GM10847 (cell line): ENCODE data around the gene FECH.

ENCODE experiments used
- POLR2A ChIP-seq: IDR thresholded peaks from 2 replicates; pipeline ENCODE4 v1.6.1; 2011; ENCODE audit not compliant: insufficient read length; ENCODE audit errors: extremely low read depth

Gene FECH

DNA sequence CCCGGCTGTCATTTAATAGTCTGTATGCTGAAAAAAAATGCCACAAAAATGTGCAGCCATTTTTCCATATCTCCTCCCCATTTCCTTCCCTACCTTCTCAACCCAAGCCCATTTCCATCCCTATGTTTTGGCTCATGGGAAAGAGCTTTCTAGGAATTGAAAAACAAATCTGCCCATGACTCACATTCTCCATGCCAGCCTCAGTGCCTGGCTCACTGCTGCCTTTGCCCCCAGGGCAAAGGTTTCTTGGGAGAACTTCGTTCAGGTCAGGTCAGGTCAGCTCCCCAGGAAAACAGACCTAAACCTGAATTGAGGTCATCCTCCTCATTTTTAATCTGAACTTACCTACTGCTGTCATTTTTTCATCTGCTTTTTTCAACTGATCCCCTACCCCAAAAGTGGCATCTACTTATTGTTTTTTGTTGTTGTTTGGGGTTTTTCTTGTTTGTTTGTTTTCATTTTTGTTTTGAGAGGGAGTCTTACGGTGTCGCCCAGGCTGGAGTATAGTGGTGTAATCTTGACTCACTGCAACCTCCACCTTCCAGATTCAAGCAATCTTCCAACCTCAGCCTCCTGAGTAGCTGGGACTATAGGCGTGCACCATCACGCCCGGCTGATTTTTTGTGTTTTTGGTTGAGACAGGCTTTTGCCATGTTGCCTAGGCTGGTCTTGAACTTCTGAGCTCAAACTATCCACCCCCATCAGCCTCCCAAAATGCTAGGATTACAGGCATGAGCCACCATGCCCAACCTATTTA, 66.7 kb downstream of the FECH start:
- no peak for TF ChIP-seq POLR2A

DNA sequence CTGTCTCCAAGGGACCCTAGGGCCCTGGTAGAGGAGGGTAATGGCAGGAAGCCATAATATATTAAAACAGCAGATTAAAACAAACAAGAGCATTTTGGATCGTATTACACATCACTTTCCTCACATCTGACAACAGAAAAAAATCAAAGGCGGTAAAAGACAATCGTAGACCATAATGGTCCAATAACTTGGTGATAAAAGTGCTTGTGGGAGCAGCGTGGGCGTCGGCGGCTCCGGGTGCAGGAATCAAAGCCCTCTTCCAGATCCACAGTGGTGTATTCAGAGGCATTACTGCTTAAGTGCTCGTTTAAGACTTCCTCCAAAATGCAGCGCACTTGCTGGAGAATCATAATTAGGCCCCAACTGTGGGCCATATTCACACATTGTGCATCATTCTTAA, 68.0 kb downstream of the FECH start:
- TF ChIP-seq POLR2A = no peak

DNA sequence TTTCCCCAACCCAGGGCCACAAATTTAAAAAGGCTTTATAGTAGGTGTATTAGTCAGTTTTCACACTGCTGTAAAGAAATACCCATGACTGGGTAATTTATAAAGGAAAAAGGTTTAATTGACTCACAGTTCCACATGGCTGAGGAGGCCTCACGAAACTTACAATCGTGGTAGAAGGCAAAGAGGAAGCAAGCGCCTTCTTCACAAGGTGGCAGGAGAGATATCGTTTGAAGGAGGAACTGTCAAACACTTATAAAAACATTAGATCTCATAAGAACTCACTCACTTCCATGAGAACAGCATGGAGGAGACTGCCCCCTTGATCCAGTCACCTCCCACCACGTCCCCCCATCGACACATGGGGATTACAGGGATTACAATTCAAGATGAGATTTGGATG, 70.4 kb downstream of the FECH start:
- no peak for TF ChIP-seq POLR2A

DNA sequence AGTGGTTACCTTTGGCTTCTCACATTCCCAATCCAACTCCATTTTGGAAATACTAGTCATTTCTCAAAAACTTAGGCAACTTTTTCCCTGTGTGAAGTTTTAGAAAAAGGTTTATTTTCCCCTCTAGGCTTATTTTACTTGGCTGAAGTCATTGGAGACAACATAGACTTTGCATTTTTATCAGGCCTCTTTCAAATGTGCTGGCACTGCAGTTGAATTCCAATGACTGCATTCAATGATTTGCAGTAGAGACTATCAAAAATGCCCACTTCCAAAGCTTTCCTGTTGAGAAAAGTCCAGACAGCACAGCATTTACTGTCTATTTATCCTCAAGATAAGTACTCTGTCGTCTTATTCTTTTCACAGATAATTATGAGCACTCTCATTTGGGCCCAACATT, 81.3 kb downstream of the FECH start:
- no peak for TF ChIP-seq POLR2A

DNA sequence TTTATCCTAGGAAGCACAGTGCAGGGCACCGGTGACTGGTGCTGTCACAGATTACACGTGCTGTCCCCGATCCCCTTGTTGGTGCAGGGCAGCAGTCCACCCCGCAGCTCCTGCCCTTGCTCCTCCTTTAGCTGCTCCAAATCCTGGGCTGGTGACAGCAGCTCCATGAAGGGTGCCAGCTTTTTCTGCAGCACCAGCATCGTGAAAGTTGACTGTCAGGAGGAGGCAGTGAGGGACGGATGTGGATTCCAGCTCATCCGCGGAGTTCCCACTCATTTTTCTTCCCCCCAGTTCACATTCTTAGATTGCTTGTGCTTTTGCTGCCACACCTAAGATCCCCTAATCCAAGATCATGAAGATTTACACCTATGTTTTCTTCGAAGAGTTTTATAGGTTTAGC, 83.9 kb downstream of the FECH start:
- TF ChIP-seq POLR2A = no peak

DNA sequence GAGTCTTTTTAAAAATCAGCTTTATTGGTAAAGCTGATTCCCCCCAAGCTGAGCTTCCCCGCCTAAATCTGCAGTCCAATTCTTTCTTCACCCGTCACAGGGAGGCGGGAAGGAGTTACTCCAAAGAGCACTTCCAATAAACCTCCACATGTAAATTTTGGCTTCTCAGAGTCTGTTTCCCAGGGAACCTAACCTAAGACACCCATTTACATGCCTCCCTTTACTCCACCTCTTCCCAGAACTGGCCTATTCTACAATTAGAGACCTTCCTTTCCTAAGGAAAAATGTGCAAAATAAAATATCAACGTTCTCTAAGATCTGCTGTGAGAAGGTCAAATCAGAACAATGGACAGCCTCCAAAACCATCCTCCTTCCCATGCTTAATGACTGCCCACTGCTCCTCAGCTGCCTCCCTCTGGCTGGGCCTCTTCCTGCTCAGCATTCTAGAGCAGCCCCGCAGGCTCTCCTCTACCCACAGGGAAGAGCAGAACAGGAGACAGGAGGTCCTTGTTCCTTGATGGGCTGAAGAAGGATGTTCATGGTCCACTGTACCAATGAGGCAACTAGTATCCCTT, 87.7 kb downstream of the FECH start:
- no peak for TF ChIP-seq POLR2A
